HG03354 (cell line): ENCODE measurements around the gene ARL3.
"Not testable (repeated sequence)": the region's sequence is repeated elsewhere in the genome, so short reads cannot be mapped to it uniquely, and the experiment has no call there.

Source experiments
- ATAC-seq: cut with Tn5 transposase; IDR thresholded peaks from one replicate; pipeline ENCODE4 v1.9.1; 2021; ENCODE audit warnings: mild to moderate bottlenecking; ENCODE audit not compliant: unreplicated experiment, poor library complexity, severe bottlenecking

Gene ARL3

DNA sequence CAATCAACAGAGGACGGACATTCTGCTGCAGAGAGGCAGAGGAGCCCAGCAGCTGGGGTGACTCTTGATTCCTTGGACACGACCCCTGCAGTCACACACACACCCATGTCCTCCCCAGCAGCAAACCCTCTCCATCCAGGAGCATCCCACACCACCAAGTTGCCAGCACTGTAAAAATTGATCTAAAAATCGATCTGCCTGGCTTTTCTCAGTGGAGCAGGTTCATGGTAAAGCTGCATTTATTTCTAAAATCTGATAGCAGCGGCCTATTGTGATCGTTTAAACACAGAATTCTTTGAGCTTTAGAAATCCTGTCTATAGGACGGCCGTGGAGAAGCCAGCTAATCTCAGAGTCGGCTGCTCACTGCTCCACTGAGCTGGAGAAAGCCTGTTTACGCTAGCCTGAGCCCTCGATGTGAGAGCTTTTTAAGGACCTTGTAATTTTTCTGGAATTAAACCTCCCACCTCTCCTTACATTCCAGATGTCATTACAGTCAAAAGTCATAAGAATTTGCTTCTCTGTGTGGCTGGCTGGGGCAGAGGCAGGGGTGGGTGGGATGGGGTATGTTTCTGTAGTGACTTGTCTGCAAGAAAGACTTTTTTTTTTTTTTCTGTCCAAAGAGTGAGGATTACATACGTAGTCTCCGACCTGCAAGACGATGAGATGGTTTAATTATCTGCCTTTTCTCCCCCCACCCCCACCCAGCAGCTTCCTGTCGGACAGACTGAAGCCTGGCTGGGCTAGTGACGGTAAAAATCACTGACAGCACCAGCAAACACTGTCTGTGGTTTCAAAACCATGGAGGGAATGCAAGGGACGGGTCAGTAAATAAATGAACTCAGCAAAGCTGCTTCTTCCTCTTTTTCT, 38.3 kb downstream of the ARL3 start:
- no peak for ATAC-seq

DNA sequence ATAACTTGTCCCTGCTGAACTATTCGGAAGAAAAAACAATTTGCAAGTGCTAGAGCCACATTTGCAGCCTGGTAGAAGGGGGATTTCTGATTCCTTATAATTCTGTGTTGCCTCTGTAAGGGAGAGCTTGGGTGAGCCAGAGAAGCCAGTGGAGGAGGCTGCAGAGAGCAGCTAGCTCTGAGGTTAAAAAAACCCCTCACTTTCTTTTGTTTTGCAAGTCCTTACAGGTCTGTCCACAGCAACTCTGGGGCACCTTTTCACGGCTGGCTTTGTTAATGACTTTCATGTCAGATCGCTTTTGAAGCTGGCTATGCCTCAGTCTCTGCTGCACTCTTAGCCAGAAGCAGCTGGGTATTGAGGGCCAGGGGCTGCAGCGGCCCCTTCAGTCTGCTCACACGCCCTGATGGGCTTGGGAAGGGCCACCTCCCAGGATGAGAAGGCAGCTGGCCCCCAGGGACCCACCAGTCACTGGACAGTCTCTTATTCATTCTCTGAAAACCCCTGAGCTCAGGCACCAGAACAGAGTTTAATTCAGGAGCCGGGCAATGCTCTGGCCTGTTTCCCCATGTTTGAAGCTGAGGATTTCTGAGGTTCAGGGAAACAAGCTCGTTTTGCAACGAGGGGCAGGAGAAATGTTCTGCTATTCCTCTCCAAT, 39.1 kb downstream of the ARL3 start:
- no peak for ATAC-seq

DNA sequence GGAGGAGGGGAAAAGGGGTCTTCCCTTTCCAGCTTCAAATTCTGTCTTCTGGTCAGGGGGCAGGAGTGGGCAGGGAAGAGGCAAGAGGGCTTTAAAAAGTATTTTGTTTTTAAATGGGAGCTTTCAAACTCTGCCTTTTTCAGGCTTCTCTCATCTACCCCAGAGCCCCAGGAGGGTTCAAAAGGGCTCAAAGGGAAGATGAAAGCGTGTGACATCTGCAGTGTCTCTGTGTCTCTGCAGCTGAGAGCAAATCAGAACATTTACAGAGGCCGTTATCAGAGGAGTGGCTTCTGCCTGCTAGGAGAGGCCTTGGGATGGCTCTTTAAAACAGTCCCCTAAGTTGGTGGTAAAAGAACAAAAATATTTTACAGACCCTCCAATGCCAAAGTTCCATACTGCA, 39.6 kb downstream of the ARL3 start:
- ATAC-seq, result no peak

GRCh38 chr10:102673819-102674511, 40.2 kb downstream of the ARL3 start:
- ATAC-seq, result peak; percentile 55

DNA sequence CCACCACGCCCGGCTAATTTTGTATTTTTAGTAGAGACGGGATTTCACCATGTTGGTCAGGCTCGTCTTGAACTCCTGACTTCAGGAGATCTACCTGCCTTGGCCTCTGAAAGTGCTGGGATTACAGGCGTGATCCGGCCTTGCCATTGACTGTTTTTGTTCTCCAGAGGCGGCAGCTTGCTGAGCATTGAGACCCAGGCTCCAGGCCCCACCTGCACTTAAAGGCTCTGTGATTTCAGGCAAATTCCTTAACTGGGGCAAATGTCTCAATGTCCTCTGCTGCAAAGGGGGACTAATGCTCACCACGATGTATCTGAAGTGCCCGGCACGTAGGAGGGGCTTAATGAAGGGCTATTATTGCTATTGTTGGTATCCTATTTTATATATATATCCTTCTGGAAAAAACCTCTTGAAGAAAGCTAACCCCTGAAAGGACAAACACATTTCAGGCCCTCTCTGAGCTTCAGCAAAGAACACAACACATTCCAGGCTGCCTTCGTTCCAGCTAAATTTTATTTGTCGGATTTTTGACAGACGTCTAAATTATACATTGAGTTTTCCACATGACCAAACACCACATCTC, 40.9 kb downstream of the ARL3 start:
- ATAC-seq, result no peak

DNA sequence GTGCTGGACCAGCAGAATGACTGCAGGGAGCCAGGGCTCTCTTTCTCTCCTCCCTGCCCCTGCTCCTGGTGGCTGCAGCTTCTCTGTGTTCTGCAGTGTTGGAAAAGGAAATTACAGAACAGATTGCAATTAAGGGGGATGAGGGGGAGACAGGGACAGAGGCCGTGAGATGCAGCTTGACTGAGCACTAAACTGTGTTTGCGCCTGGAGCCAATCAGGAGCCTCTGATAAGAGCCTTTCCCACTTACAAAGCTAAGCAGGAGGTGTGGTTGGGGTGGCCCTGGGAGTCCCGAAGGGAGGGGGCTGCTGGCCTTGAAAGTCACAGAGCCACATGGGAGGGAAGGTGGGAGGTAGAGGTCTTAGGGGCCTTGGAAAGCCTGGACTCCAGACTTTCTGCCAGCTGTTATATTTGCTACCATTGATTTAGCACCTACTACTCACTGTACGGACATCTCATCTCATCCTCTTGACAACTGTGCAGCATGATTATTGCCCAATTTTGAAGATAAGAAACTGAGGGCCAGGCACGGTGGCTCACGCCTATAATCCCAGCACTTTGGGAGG, 43.2 kb downstream of the ARL3 start:
- ATAC-seq, result no peak

DNA sequence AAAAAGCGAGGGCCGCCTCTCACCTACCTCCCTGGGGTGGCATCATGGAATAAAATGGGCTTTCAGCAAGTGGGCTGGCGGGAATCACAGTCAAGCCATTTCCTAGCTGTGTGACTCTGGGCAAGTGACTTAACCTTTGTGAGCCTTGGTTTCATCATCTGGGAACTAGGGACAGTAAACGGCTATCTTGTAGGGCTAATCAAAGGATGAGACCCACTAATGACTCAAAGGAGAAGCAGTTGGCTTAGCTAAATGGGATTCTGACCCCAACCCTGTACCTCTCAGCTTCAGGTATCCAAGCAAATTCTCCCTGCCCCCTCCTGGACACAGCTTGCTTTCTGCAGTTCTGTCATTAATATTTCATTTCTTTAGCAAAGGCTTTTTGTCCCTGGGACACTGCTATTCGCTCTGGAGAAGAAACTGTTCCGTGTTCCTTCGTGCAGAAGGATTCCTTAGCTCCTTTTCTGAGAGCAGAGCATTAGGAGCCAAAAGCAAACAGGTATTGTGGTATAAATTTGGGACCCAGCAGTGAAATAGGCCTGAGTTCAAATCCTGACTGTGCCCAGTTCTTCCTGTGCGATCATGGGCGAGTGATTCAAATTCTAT, 44.0 kb downstream of the ARL3 start:
- no peak for ATAC-seq

DNA sequence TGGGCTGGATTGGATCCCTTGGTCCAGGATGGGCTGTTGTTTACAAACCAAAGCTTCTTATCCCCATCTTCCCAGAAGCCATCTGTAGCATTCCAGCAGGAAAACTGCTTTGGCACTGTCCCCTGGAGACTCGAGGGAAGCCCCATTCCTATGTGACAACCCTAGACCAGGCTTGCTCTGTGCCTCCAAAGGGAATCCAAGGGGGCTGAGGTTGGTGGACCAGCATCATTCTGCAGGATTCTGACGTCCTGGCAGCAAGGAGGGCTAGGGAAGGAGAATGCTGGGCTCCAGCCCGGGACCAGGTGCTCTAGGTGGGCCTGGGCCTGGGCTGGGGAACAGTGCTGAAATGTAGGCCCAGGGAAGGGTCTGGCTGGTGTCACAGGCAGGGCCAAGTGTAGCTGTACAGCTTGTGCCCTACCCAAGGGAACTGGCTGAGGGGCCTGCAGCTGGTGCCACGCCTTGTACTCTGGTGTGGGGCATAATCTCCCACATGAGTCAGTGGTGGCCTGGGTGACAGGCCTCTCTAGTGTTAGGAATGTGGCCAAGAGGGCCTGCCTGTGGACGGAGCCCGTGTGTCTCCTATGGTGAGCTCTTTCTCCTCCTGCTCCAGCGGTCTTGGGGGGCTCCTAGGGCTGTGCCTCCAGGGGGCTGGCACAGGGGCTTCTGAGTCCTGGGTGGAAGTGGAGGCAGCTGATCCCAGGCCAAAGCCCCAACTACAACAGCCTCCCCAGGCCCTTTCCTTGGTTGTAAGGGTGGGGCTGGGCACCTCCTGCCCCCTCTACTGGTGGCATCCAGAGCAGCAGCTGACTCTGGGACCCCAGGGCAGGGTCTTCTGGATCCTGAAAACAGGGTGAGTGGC, 44.8 kb downstream of the ARL3 start:
- no peak for ATAC-seq

- no peak for ATAC-seq
These were observed 45.7 kb downstream of the ARL3 start for GRCh38 chr10:102668326-102669107.

GRCh38 chr10:102667411-102667810, 46.8 kb downstream of the ARL3 start:
- not testable (repeated sequence) for ATAC-seq

DNA sequence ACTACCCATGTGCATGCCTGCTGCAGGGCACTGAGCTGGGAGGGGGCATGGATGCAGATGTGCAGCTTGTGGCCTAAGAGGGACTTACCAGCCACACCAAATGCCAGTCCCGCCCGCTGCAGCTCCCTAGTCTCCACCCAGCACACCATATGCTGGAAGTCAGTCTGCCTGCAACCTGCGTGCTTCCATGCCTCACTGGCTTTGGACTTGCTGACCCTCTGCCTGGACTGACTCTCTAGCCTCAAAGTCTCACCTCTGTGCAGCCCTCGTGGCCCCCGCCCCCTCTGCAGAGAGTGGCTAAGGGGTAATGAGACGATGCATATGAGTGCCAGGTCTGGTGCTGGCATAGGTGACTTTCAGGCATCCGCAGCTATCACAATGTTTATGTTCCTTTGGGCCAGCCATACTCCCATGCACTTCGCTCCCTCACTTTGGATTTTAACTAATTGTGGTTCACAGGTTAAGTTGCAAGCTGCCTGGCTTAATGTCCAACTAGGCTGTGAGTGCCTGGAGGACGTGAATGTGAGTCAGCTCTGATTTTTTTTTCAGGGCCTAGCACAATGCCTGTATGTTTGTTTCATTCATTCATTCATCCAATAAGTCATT, 48.2 kb downstream of the ARL3 start:
- ATAC-seq, result no peak

- ATAC-seq, result peak; percentile 37
These were observed 52.6 kb downstream of the ARL3 start for GRCh38 chr10:102661658-102662028.

GRCh38 chr10:102660888-102661657, 53.1 kb downstream of the ARL3 start:
- peak; percentile 86 for ATAC-seq

DNA sequence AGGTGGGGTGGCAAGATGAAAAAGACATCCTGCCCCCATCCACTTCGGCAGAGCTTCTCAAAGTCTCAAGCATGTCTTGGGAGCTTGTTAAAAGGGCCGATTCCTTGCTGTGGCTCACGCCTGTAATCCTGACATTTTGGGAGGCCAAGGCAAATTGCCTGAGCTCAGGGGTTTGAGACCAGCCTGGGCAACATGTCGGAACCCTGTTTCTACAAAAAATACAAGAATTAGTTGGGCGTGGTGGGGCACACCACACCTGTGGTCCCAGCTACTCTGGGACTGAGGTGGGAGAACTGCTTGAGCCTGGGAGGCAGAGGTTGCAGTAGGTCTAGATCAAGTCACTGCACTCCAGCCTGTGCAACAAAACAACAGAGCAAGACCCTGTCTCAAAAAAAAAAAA, 55.4 kb downstream of the ARL3 start:
- ATAC-seq, result no peak

DNA sequence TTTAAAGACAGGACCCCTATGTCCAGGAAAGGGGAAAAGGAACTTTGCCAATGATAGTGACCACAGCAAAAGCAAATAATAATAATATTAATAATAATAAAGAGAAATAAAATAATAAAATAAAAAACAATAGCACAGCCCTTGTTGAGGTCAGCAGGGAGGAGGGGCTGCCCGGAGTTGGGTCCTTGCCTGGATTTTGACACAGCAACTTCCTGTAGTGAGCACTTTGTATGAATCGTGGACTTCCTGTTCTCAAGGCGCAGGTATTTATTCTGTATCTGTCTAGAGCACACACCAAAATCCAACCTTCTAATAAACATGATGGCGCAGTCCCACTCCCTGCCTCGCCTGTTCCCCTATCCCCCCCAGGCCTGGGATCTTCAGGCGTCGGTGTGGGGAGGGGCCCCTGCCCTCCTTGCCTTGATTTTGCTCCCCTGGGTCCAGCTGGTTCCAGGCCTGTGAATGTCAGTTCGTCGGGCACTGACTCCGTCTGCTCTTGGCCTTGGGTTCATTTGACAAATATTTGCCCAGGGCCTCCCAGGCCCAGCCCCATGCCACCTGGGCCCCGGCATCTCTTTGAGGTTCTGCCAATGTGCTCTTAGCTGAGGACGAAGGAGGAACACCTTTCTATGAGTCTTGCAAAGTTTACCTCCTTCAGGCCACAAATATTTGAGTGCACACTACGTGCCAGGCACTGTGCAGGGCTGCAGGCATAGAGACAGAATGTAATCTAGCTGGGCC, 56.0 kb downstream of the ARL3 start:
- no peak for ATAC-seq

GRCh38 chr10:102657451-102657850, 56.7 kb downstream of the ARL3 start:
- no peak for ATAC-seq
